Activated CD8-positive, alpha-beta memory T cell treated with anti-CD3 and anti-CD28 coated beads, Interleukin-2, amount 50 U/mL, for 4 hours (primary cell): ENCODE data around the gene LRRC10B.

Experiments
- DNase-seq: peaks from one replicate; pipeline ENCODE4 v3.0.0-alpha.2; 2020

LRRC10B gene

DNA sequence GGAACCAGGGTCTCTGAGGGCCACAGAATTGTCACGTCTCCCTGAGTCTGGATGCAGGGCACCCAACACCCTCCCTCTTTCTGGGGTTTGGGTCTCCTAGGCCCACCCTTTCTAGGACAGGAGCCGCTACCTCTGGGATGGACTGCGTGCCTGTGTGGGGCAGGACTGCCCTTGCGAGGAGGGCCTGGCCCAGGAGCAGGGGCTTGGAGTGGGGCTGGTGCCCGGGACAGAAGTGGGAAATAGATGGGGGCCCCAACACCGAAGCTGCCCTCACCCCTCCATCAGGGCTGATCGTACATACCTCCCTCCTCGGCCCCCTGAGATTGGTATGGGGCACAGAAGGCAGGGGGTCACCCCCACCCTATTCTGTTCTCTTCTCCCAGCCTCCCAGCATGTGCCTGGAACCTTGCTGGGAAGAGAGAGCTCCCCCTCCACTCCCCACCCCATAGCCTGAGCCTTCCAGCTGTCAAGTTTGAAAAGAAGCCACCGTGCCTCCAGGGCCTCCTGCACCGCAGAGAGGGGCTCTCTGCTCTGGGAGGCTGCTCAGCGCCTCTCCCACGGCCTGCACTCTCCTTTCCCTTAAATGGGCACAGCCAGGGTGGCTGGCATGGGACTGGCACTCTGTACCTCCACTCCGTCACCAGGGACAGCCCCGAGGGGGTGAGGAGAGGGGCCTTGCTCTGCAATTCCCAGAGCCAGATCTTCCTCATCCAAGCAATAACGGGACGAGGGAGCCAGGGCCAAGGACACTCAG is 1.8 kb downstream of the LRRC10B start:
- no peak for DNase-seq

DNA sequence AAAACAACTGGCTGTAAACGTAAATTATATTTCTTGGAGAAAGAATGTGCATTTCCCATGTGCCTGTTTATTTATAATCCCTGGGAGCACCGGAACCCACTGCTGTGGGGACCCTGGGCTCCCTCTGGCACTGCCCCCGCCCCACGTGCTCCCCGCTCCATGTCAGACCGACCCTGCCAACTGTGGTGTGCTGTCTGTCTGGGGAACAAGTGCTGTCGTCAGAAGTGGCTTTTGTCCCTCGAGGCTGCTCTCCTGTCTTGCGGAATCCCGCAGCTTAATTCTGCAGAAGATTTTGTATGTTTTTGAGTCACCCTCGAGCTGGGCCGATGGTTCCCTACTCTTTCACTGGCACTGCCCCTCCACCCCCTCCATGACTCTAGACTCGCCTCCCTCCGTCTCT is 2.4 kb downstream of the LRRC10B start:
- DNase-seq, result no peak

DNA sequence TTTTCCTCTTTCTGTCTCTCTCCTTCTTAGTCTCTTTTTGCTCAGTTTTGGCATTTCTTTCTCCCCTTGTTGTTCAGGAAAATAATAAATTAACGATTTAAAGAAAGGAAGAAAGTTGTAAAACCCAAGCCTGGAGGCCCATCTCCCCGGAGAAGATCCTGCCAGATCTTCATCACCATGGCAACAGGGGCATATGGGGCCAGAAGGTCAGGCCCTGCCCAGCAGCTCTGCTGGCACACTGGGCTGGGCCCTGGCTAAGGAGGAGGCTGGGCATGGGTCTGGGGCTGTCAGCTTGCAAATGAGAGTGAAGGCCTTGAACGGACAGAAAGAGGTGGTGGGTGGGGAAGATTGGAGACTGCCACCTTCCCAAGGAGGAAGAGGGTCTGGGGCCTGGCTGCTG is 2.8 kb downstream of the LRRC10B start:
- no peak for DNase-seq

DNA sequence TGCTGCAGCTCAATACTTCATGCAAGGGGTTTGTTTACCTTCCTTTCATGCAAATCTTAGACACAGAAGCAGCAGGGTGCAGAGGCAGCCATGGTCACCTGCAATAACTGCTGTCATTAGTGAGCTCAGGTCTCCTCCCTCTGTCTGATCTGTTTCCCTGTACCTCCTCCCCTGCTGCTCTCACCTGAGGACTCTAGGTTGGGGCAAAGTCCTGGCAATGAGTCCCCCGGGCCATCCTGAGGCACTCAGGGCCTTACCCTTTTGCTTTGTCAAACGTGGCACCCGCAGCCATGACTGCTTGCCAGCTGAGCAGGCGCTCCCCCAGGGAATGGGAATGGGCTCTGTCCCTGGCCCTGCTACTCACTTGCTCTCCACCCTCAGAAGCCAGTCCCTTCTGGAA is 3.9 kb downstream of the LRRC10B start:
- DNase-seq, result no peak

DNA sequence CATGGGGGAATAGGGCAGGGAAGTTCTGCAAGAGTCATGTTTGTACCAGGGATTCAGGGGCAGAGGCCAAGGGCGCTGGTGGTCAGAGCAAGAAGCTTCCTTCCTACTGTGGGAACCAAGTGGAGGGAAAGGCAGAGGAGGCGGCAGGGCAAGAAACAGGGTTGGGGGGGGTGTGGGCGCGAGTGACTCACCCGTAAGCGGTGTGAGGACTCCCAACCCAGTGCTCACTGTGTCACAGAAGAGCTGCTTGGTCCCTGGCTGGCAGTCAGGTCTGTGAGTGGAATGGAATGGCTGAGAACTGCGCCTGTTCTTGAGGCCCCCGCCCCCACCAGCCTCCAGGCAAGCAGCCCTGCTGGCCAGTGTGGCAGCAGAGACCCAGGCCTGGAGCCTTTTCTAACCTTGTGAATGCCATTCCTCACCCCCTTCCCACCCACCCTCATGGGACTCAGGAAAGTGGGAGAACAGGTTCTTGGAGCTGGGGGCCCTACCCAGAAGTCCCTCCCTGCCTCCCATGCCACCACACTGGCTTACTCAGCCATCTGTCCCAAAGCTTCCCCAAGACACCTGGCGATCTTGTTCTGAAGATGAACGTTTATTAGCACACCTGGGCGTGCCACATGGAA is 4.7 kb downstream of the LRRC10B start:
- no peak for DNase-seq

DNA sequence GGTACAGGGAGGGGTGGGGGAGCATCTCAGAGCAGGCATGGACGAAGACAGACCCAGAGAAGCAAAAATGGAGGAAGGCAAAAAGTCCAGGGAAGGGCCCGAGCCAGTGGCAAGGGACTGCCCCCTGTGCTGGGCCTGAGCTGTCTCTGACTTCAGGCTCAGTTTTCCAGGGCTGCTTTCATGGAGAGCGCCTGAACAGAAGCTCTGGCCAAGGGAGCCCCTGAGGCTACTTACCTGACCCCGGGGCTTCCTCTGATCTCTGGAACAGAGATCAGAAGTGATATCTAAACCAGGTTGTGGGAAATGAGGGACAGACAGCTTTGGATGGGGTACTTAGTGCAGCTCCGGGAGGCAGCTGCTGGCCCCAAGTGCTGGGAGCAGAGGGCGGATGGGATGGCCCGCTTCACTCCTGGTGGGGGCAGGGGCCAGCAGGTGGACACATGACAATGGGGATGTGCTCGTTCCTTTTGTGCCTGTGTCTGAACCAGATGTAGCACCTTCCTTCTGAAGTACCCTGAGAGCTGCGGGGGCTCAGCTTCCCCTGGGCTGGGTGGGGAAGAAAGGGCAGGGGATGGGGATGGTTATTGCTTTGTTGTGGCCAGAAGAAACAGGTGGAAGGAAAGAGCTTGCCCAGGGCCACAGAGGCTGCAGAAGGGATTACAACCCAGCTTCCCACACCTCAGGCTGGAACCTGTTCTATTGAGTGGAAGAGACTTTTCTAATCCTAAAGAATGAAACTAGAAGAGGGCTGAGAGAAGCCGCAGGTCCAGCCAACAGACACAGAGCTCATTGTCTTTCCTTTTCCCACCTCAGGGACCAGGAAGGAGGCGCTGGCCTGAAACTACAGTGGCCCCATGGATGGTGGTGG is 5.7 kb downstream of the LRRC10B start:
- no peak for DNase-seq

DNA sequence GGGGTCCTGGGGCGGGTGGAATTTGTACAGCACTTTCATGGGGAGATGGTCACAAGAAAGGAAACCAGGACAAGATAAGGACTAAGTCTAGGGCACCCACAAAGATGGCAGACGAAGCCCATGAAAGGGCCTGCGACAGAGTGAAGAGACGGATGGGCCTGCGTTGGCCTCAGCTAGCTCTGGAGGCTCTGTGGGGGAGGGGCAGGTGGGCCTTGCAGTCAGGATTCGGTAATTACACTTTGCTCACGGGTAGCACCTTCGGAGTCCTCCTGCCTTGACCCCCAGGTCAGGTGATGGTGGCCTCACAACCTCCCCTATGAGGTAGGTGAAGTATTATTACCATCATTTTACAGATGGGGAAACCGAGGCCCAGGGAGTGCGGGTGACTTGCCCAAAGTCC is 7.1 kb downstream of the LRRC10B start:
- DNase-seq, result no peak

DNA sequence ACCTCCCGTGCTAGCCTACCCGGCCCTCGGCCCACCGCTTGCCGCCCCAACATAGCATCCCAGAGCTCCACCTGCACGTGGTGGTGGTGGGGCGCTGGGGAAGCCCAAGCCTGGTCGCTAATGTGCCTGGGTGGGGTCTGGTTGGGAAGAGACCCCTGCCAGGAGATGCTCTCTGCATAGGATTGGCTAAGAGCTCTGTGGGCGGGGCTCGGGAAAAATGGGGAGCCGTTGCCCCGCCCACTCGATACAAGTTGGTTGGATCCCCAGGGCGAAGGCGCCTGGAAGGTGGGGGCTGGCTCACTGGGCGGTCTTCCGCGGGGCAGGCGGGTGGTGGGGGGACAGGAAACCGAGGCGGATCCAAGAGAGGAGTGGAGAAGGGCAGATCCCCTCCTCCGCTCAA is 7.6 kb downstream of the LRRC10B start:
- no peak for DNase-seq

DNA sequence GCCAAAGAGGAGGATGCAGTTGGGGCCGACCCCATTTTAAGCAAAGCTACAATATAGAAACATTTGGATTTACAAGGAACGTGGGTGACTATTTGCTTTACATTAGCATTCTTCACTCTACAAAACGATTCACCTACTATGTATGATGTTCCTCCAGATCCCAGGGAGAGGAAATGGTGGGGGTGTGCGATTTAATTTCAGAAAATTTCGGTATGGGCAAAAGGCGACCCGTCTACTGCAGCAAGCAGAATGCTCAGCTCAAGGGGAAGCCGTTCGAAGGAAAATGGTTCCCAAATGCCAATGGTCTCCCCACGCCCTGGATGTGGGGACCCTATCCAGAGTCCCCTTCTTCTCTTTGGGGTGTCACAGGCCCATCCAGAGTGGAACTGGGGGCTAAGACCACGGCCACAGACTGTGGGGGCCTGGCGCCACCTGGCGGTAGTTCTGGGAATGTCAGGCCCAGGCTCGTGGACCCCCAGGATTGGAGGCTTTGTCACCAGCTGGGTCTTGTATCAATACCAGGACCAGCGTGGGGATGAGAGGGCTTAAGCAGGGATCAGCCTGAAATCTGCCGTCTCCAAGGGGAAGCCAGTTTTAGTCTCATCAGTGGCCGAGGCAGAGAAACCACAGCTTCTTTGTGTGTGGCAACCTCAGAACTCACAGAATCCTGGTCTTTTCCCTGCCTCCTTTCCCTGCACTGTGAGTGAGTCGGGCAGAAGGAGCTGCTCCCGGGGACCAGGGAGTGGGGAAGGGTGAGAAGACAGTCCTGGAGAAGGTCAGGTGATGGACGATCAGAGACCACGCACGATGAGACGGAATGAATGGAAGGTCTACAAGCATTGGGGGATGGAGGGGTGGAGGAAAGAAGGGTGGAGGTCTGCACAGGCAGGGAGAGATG is 8.4 kb downstream of the LRRC10B start:
- DNase-seq, result peak; percentile 73

DNA sequence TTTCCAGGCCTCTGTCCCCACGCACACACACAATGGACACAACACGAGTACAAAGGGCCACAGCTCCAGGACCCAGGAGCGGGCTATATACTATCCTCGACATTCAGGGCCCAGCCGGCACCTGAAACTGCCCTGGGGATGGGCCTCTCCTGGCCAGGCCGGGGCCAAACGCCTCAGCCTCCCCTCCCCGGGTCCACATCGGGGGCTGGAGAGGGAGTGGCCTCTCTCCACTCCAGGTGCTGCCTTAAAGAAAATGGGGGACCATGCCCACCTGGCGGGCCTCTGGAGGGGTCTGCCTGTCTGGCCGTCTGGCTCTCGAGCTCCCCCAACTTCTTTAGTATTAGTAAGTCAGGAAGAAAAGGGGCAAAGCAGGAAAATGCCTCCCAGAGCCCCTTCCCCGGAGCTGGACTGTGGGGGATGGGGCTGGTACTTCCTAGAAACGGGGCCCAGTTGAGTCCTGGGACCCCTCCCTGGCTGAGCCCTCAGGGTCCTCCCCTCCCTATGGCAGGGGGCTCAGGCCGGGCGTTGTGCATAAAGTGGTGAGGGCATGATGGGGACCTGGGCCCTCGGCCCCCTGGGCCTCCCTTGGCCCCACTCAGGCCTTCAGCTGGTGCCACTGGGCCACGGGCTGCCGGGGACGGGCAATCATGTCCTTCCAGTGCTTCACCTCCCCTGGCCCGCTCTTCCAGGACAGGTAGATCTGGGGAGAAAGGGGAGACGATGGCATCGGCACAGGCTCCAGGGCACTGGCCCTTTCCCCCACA is 9.7 kb downstream of the LRRC10B start:
- DNase-seq, result no peak

DNA sequence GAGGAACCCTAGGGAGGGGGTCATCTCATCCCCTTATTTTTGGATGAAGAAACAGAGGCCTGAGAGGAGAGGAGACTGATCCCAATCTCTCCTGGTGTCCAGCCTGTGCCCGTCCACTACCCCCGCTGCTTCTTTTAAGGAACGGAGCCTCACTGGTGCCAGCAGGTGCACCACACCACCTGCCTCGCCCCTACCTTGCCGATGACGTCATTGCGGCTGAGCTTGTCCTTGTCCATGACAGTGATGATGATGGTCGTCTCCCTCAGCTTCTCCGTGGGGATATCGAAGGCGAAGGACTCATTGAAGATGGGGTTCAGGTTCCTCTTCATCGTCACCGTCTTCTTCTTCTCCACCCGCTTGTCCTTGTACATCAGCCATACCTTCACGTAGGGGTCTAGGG is 14.3 kb downstream of the LRRC10B start:
- DNase-seq, result no peak

DNA sequence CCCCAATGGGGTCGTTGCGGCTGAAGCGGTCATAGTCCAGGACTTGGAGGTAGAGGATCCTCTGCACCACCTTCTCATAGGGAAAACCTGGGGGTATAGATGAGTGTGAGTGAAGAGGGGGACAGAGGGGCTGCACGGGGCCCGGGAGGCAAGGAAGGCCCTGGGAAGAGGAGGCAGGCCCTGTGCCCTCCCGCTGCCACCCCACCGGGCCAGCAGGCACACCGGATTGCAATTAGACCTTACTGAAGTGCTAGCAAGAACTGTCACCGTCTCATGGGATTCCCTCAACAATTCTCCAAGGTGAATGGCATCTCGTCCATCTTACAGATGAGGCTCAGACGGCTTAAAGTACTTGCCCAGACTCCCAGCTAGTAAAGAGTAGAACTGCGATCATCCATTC is 15.9 kb downstream of the LRRC10B start:
- no peak for DNase-seq

DNA sequence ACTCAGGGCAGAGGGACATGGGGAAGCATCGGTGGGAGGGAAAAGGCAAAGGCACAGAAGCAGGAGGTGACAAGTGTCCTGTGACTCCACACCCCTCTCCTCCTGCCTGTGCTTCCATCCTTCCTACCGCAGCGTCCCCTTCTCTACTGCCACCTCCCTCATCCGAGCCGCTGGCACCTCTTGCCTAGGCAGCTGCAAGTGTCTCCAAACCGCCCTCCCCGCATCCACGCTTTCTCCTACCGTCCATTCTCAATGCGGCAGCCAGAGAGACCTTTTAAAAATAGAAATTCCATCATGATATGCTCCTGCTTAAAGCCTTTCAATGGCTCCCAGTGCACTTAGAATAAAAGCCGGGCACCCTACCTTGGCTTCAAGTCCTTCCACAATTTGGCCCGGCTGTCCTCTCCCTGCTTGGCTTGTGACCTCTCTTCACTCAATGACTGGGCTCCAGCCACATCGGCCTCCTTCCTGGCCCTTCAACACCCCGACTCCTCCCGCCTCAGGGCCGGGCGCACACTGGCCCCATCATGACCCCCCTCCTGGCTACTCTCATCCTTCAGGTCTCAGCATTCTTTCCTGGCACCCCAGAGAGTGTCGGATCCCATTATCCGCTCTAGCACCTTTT is 16.5 kb downstream of the LRRC10B start:
- DNase-seq, result no peak

DNA sequence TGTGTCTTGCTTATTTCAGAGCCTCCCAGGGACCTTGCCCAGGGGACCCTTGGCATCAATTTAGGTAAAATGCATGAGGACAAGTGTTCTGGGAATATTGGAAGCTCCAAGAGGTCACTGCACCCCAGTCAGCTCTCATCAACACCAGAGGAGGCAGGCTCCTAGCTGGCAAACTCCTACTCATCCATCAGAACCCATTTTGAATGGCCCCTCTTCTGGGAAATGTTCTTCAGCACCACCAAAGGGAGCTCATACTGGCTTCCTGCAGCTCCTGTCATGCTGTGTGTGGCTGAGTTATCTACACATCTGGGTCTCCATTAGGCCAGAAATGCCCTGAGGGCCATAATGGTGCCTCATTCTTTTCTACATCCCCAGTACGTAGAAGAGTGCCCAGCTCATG is 17.7 kb downstream of the LRRC10B start:
- DNase-seq, result no peak

DNA sequence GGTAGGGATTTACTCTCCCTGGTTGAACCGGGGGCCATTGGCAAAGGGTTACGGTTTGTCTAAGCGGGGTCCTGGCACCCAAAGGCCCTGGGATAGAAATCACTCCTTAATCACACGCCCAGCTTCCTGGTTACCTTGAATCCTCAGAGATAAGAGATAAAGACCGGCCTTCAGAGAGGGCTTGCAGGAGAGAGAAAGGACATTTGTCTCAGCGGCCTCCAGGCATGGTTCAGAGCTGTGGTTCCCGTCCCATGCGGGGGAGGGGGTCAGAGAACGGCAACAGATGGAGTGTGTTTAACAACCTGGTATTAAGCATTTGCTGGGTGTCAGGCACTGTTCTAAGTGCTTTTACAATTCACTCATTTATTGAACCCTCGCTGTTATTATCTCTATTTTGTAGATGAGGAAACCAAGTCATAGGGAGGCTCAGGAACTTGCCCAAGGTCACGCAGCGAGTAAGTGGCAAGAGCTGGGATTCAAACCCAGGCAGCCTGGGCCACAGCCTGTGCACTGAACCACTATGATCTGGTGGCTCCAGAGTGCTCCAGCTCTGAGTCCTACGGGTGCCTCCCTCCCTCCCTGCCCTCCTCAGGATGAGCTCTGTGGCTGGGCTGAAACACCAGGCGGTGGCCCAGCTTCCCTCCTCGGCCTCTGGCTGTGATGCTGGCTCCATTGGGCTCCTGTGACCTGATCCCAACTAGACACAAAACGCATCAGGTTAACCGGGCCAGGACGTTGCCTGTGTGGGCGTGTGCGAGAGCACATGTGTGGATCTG is 18.6 kb downstream of the LRRC10B start:
- no peak for DNase-seq

DNA sequence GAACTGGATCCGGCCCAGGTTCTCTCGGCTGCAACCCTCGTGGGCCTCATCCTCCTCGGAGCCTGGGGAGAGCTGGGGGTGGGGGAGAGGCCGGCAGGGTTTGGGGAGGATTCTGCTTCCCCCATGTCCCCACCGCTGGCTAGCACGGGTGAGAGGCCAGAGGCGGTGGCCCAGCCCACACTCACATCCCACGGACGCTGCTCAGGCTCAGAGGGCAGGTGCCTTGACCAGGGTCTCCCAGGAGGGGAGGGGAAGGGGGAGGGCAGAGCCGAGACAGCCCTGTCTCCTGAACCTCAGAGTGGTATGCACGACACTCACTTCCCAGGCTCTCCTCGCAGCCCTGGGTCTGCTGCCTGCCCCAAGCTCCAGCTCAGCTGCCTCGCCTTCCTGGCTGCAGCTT is 19.6 kb downstream of the LRRC10B start:
- no peak for DNase-seq

DNA sequence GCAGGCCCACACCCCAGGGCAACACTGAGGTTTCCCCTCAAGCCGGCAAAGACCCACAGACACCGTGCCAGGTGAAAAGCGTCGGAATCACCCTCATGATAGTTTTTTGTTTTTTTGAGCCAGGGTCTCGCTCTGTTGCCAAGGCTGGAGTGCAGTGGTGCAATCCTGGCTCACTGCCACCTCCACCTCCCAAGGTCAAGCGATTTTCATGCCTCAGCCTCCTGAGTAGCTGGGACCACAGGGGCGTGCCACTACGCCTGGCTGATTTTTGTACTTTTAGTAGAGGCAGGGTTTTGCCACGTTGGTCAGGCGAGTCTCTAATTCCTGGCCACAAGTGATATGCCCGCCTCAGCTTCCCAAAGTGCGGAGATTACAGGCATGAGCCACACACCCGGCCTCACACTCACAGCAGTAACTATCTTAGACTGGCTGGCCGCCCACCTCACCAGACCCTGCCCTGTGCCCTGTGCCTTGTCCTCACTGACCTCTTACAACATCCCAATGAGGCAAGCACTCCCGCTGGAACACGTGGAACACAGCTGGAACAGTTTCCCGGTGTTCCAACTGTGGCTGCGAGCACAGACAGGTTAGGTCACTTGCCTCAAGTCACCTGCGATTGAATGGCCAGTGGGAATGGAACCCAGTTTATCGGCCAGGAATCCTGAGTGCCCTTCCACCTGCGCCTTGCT is 21.1 kb downstream of the LRRC10B start:
- no peak for DNase-seq

DNA sequence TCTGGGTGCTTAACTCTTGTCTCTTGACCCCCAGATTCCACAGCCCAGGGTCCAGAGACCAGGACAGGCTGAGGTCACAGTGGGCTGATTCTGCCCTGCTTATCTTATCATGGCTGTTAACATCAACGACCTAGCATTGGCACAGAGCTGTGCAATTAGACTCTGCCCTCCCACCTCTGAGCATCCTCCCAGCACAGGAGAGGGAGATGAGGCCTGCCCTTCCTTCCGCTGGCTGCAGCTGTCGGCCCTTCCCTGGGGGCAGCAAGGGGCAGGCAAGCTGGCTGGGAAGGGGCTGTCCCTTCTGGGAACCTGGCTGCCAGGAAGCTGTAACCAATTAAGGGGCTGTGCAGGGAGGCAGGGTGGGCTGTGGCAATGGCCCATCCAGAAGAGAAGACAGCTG is 22.5 kb downstream of the LRRC10B start:
- DNase-seq, result no peak

DNA sequence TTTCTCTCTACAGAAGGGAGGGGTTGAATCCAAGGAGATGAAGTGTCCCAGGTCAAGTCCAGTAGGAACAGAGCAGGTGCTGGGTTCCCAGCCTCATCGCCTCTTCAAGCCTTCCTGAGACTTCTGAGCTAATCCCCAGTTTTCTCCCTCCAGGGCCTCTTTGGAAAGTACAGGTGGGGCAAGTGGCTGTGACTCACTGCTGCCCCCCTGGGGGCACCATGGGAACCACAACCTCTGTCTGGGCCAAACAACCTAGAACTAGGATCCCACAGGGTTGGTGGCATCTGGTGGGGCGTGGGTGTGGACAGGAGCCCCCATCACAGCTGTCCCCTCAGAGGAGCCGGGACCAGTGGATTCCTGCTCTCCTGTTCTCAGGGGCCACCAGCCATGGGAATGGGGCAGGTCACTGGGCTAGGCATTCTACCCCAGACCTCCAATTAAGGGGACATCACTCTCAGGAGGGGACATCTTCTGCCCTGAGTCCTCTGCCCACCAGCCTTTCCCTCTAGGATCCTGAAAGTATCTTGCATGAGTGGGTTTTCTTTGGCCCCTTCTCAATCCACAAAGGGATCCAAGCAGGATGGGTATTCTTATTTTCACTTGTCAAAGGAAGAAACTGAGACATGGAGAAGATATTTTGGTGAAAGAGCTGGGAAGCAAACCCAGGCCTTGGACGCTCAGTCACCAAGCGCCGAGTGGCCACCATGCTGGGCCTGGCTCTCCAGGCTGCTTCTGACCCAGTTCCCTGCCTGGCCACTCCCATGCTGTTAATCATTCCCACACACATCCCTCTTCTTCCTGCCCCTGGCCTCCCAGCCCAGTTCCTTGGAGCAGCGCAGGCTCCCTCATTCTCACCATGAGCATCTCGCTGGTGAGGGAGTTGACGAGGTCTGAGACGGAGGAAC is 23.8 kb downstream of the LRRC10B start:
- peak; percentile 43 for DNase-seq
